WTC11 (cell line): ENCODE data around the gene OR2AG1. TPM values are rescaled to one million over a fixed set of nuclear protein-coding genes. Genes with fewer than 3 reads are reported as not detected.

ENCODE experiments used
- ATAC-seq: fragments of 200-7000 bp; cut with Tn5 transposase; 2 replicates; pipeline ENCODE4 v1.10.0; 2021; ENCODE audit warnings: mild to moderate bottlenecking, moderate library complexity
- CTCF ChIA-PET: fragments of 300-600 bp; sonication (Branson Sonifier 250); formaldehyde crosslinking; loops from one replicate; lab custom pipeline; 2021; ENCODE audit warnings: antibody characterized with exemption; lab: Charles Lee
- POLR2A ChIA-PET: fragments of 350-600 bp; sonication (Branson Sonifier 250); formaldehyde crosslinking; loops from one replicate; lab custom pipeline; 2021; ENCODE audit warnings: antibody characterized with exemption; lab: Charles Lee
- DNase-seq: peaks from one replicate; pipeline ENCODE4 v3.0.0; 2021; ENCODE audit warnings: low spot score
- H3K27ac Mint-ChIP-seq: 2 replicates; pipeline ENCODE4 v1.8.0; 2021; ENCODE audit warnings: mixed read lengths
- H3K27me3 Mint-ChIP-seq: 2 replicates; pipeline ENCODE4 v1.8.0; 2021; ENCODE audit warnings: low read depth, mild to moderate bottlenecking, moderate library complexity, mixed read lengths
- H3K36me3 Mint-ChIP-seq: 2 replicates; pipeline ENCODE4 v1.8.0; 2021; ENCODE audit warnings: mixed read lengths
- H3K4me1 Mint-ChIP-seq: 2 replicates; pipeline ENCODE4 v1.8.0; 2022; ENCODE audit warnings: mixed read lengths
- H3K4me3 Mint-ChIP-seq: 2 replicates; pipeline ENCODE4 v1.8.0; 2021; ENCODE audit warnings: mild to moderate bottlenecking, moderate library complexity, mixed read lengths
- H3K9me3 Mint-ChIP-seq: 2 replicates; pipeline ENCODE4 v1.8.0; 2021; ENCODE audit warnings: mixed read lengths
- AR ChIP-seq: fragments of 250-450 bp; sonication (Bioruptor Pico); IDR thresholded peaks from 2 replicates; pipeline ENCODE4 v1.9.0; 2021; ENCODE audit warnings: mild to moderate bottlenecking
- ATF3 ChIP-seq: sonication (generic); formaldehyde crosslinking; conservative IDR thresholded peaks from 2 replicates; pipeline ENCODE4 v1.8.1; 2022; ENCODE audit warnings: mild to moderate bottlenecking, missing genetic modification reagents
- CREB1 ChIP-seq: sonication (generic); formaldehyde crosslinking; IDR thresholded peaks from 2 replicates; pipeline ENCODE4 v1.8.0; 2023; ENCODE audit warnings: mild to moderate bottlenecking, missing genetic modification reagents
- CTCF ChIP-seq: fragments of 200-600 bp; IDR thresholded peaks from 2 replicates; pipeline ENCODE4 v1.8.0; 2022; ENCODE audit warnings: antibody characterized with exemption
- E2F1 ChIP-seq: sonication (generic); formaldehyde crosslinking; IDR thresholded peaks from 2 replicates; pipeline ENCODE4 v1.8.0; 2022; ENCODE audit warnings: mild to moderate bottlenecking, missing genetic modification reagents
- ELF4 ChIP-seq: sonication (generic); formaldehyde crosslinking; IDR thresholded peaks from 2 replicates; pipeline ENCODE4 v1.8.1; 2022; ENCODE audit warnings: low read depth, mild to moderate bottlenecking, moderate library complexity, missing genetic modification reagents
- ESRRA ChIP-seq: sonication (generic); formaldehyde crosslinking; IDR thresholded peaks from 2 replicates; pipeline ENCODE4 v1.8.1; 2022; ENCODE audit warnings: mild to moderate bottlenecking, missing genetic modification reagents, borderline replicate concordance
- FOXJ3 ChIP-seq: sonication (generic); formaldehyde crosslinking; IDR thresholded peaks from 2 replicates; pipeline ENCODE4 v1.9.0; 2021; ENCODE audit warnings: missing genetic modification reagents, mild to moderate bottlenecking, borderline replicate concordance
- GABPB1 ChIP-seq: sonication (generic); formaldehyde crosslinking; IDR thresholded peaks from 2 replicates; pipeline ENCODE4 v1.8.1; 2023; ENCODE audit warnings: mild to moderate bottlenecking, missing genetic modification reagents
- IRF1 ChIP-seq: sonication (generic); formaldehyde crosslinking; IDR thresholded peaks from 2 replicates; pipeline ENCODE4 v1.8.0; 2023; ENCODE audit warnings: missing genetic modification reagents
- IRF2 ChIP-seq: sonication (generic); formaldehyde crosslinking; IDR thresholded peaks from 2 replicates; pipeline ENCODE4 v1.8.0; 2022; ENCODE audit warnings: low read depth, missing genetic modification reagents, borderline replicate concordance
- MXD4 ChIP-seq: fragments of 250-450 bp; sonication (Bioruptor Pico); IDR thresholded peaks from 2 replicates; pipeline ENCODE4 v1.8.0; 2021; ENCODE audit warnings: mild to moderate bottlenecking, moderate library complexity, borderline replicate concordance
- NFATC4 ChIP-seq: fragments of 250-450 bp; sonication (Bioruptor Pico); IDR thresholded peaks from 2 replicates; pipeline ENCODE4 v1.9.0; 2021; ENCODE audit warnings: mild to moderate bottlenecking
- PREB ChIP-seq: sonication (generic); formaldehyde crosslinking; IDR thresholded peaks from 2 replicates; pipeline ENCODE4 v1.8.1; 2022; ENCODE audit warnings: mild to moderate bottlenecking, missing genetic modification reagents, moderate library complexity, borderline replicate concordance
- RELA ChIP-seq: sonication (generic); formaldehyde crosslinking; IDR thresholded peaks from 2 replicates; pipeline ENCODE4 v1.8.1; 2022; ENCODE audit warnings: missing genetic modification reagents, mild to moderate bottlenecking, borderline replicate concordance
- STAT6 ChIP-seq: sonication (generic); formaldehyde crosslinking; conservative IDR thresholded peaks from 2 replicates; pipeline ENCODE4 v1.8.1; 2023; ENCODE audit warnings: mild to moderate bottlenecking, low read depth, missing genetic modification reagents, moderate library complexity
- ZBTB21 ChIP-seq: sonication (generic); formaldehyde crosslinking; IDR thresholded peaks from 2 replicates; pipeline ENCODE4 v1.8.1; 2023; ENCODE audit warnings: mild to moderate bottlenecking, missing genetic modification reagents, borderline replicate concordance
- ZNF532 ChIP-seq: fragments of 250-450 bp; sonication (Bioruptor Pico); IDR thresholded peaks from 2 replicates; pipeline ENCODE4 v1.9.0; 2021; ENCODE audit warnings: mild to moderate bottlenecking, borderline replicate concordance
- total RNA-seq: library from RNA; stranded (reverse); gene quantifications from 3 replicates; pipeline ENCODE4 v1.2.3, GENCODE V29; 2021

The OR2AG1 gene
- total RNA-seq, 1 experiment from 2014 or later: not detected

- ChIA-PET POLR2A (no interaction called here), CTCF (interaction anchor here (0.6 to 3.5 kb wide), 56 partner anchors 10 to 312 kb away, joined by 3 to 55 read pairs (median 4); partner anchors contain the start of genes DCHS1, MRPL17, NLRP14 and OR10A2)
- H3K36me3 Mint-ChIP-seq: no peaks in the 10 kb centered on the region
- no peaks in the 10 kb centered on the region for H3K4me1 Mint-ChIP-seq
- peaks cover 2% of the 10 kb centered on the region; the same call in 1 of the 2 replicates for H3K27me3 Mint-ChIP-seq
- H3K4me3 Mint-ChIP-seq: no peak overlapping the region
- H3K27ac Mint-ChIP-seq: no peak overlapping the region
- DNase-seq (peak; percentile 50), ATAC-seq (peak; percentile 71)
- peak; percentile 79 for TF ChIP-seq CTCF
- TF ChIP-seq GABPB1: no peak
- H3K9me3 Mint-ChIP-seq: no peaks in the 10 kb centered on the region
Measured at GRCh38 chr11:6755303-6755952, 27.4 kb upstream of the OR2AG1 start.

GRCh38 chr11:6755953-6756347, 26.9 kb upstream of the OR2AG1 start:
- no peaks in the 10 kb centered on the region for H3K36me3 Mint-ChIP-seq
- DNase-seq: no peak
- CTCF ChIA-PET: interaction anchor here (0.6 to 3.5 kb wide), 25 partner anchors 10 to 264 kb away, joined by 3 to 55 read pairs (median 8); partner anchors contain the start of genes MRPL17, NLRP14, OR10A2 and OR2AG2
- no peaks in the 10 kb centered on the region; the same call in 1 of the 2 replicates for H3K27me3 Mint-ChIP-seq
- H3K4me3 Mint-ChIP-seq: no peak overlapping the region
- no peaks in the 10 kb centered on the region for H3K4me1 Mint-ChIP-seq
- H3K27ac Mint-ChIP-seq: no peak overlapping the region
- ATAC-seq: no peak
- H3K9me3 Mint-ChIP-seq: no peaks in the 10 kb centered on the region
- POLR2A ChIA-PET: no interaction called here
- TF ChIP-seq CREB1 (CRISPR knock-in tag): no peak
- TF ChIP-seq E2F1 (CRISPR knock-in tag): no peak
- TF ChIP-seq ZNF532 (CRISPR knock-in tag): no peak
- no peak for TF ChIP-seq RELA (CRISPR knock-in tag)
- TF ChIP-seq STAT6 (CRISPR knock-in tag): no peak
- TF ChIP-seq IRF2 (CRISPR knock-in tag): no peak
- no peak for TF ChIP-seq MXD4 (CRISPR knock-in tag)
- no peak for TF ChIP-seq AR (CRISPR knock-in tag)
- no peak for TF ChIP-seq ZBTB21
- TF ChIP-seq ATF3 (CRISPR knock-in tag): no peak
- no peak for TF ChIP-seq FOXJ3 (CRISPR knock-in tag)
- TF ChIP-seq NFATC4: no peak
- no peak for TF ChIP-seq IRF1 (CRISPR knock-in tag)
- TF ChIP-seq ESRRA (CRISPR knock-in tag): no peak
- no peak for TF ChIP-seq PREB (CRISPR knock-in tag)
- no peak for TF ChIP-seq ELF4 (CRISPR knock-in tag)
